Measurements from ENCODE around the gene SYMPK. TPM values are rescaled to one million over a fixed set of nuclear protein-coding genes. Genes with fewer than 3 reads are reported as not detected.

The SYMPK gene
- total RNA-seq, 4 donors from 2014 or later: 28.4 to 36.6 (median 31.6) TPM

GRCh38 chr19:45765702-45766295 is 97.1 kb downstream of the SYMPK start:
- Histone ChIP-seq H3K4me3 (peak overlapping the region in 1 of 4 donors; percentile 79), H3K4me1 (peaks cover 22 to 67% (median 34%) of the 10 kb centered on the region in 3 donors), H3K36me3 (peaks cover 0 to 13% (median 0%) of the 10 kb centered on the region in 3 donors), H3K27me3 (peaks cover 0 to 8% (median 0%) of the 10 kb centered on the region in 4 donors), H3K27ac (peak overlapping the region; percentile 85 to 98 (median 96)), H3K9me3 (no peaks in the 10 kb centered on the region)
- DNase-seq: no peak
- 40 to 77% methylated on average over 3 to 12 of the region's 23 CpGs for whole genome bisulfite sequencing, 2 donors
- intact Hi-C loops (cut with DNase I): loop anchor here (10.0 kb wide), 1 partner anchor 51 kb away; no protein-coding TSS in a partner anchor
- TF ChIP-seq, protein P1, sequence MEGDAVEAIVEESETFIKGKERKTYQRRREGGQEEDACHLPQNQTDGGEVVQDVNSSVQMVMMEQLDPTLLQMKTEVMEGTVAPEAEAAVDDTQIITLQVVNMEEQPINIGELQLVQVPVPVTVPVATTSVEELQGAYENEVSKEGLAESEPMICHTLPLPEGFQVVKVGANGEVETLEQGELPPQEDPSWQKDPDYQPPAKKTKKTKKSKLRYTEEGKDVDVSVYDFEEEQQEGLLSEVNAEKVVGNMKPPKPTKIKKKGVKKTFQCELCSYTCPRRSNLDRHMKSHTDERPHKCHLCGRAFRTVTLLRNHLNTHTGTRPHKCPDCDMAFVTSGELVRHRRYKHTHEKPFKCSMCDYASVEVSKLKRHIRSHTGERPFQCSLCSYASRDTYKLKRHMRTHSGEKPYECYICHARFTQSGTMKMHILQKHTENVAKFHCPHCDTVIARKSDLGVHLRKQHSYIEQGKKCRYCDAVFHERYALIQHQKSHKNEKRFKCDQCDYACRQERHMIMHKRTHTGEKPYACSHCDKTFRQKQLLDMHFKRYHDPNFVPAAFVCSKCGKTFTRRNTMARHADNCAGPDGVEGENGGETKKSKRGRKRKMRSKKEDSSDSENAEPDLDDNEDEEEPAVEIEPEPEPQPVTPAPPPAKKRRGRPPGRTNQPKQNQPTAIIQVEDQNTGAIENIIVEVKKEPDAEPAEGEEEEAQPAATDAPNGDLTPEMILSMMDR (IDR thresholded peaks at IDR 0.05): no peak
- TF ChIP-seq POLR2A (IDR thresholded peaks at IDR 0.05): no peak

Other genes starting within 250 kb of the SYMPK start
- gene EML2, start 223.8 kb downstream of the SYMPK start, total RNA-seq: 100 to 1,000 TPM in 1 of 4 donors, 10 to 100 TPM in 3; 38.6 to 617 (median 58.3) TPM
- 1 to 10 TPM in 1 of 4 donors, under 1 TPM in 3; 0.44 to 1.1 (median 0.63) TPM for gene GIPR, start 194.9 kb downstream of the SYMPK start, total RNA-seq
- gene SNRPD2, start 171.2 kb downstream of the SYMPK start, total RNA-seq: 100 to 1,000 TPM; 131 to 240 (median 186) TPM
- 1 to 10 TPM; 3.3 to 6.9 (median 5.5) TPM for gene QPCTL, start 170.5 kb downstream of the SYMPK start, total RNA-seq
- 10 to 100 TPM; 16.0 to 37.2 (median 25.9) TPM for gene FBXO46, start 132.3 kb downstream of the SYMPK start, total RNA-seq
- gene MEIOSIN, start 129.7 kb downstream of the SYMPK start, total RNA-seq: not detected
- 10 to 100 TPM in 2 of 4 donors, 1 to 10 TPM in 2; 5.8 to 13.5 (median 10.1) TPM for gene SIX5, start 93.9 kb downstream of the SYMPK start, total RNA-seq
- 10 to 100 TPM; 15.8 to 36.6 (median 17.2) TPM for gene DMPK, start 80.7 kb downstream of the SYMPK start, total RNA-seq
- 10 to 100 TPM in 3 of 4 donors, 1 to 10 TPM in 1; 9.1 to 32.2 (median 23.5) TPM for gene DMWD, start 70.3 kb downstream of the SYMPK start, total RNA-seq
- gene RSPH6A, start 47.8 kb downstream of the SYMPK start, total RNA-seq: under 1 TPM in 1 of 4 donors, not detected in 3; 0.19 TPM
- gene FOXA3, start 1.2 kb upstream of the SYMPK start, total RNA-seq: under 1 TPM in 1 of 4 donors, not detected in 3; 0.18 TPM
- 10 to 100 TPM; 14.6 to 22.4 (median 20.0) TPM for gene IRF2BP1, start 23.0 kb upstream of the SYMPK start, total RNA-seq
- gene MYPOP, start 39.5 kb upstream of the SYMPK start, total RNA-seq: 1 to 10 TPM; 2.3 to 5.7 (median 4.2) TPM
- gene NANOS2, start 51.6 kb upstream of the SYMPK start, total RNA-seq: not detected
- gene NOVA2, start 110.7 kb upstream of the SYMPK start, total RNA-seq: 1 to 10 TPM in 1 of 4 donors, under 1 TPM in 2, not detected in 1; 0.40 to 2.1 (median 0.44) TPM
- gene CCDC61, start 132.3 kb upstream of the SYMPK start, total RNA-seq: 1 to 10 TPM; 5.9 to 9.5 (median 7.4) TPM
- gene PGLYRP1, start 159.9 kb upstream of the SYMPK start, total RNA-seq: not detected
- gene IGFL4, start 177.9 kb upstream of the SYMPK start, total RNA-seq: not detected